Effector CD8-positive, alpha-beta T cell (primary cell): ENCODE results near the gene IGF2.
A peak's percentile ranks its signal among the peaks of the same experiment; 100 is the strongest.

Experiments
- DNase-seq: peaks from one replicate; lab custom pipeline; 2025; lab: John Stamatoyannopoulos, UW

IGF2 gene

DNA sequence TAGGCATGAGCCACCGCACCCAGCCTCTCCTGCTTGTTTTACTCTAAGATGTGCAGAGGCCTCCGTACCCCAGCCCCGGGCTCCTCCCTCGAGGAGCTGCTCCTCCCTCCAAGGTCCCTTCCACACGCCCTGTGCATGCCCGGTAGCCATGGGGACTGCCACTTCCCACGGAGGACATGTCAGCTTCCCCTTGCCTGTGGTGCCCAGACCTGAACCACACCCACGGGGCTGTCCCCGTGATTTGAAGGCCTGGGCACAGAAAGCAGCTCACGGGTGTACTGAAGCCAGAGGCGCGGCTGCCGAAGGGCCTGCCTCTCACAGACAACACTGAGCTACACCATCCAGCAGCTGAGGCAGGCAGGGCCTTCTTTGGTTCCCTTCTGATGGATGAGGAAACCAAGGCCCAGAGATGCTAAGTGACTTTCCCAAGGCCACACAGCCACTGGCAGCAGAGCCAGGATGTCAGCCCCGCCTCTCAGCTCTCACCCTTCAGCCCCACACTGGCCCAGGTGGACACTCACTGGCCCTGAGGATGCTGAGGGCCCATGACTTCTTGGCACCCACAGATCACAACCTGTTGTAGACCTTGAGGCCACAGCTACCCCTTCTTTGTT is 14.5 kb upstream of the IGF2 start:
- DNase-seq: no peak

GRCh38 chr11:2151500-2152257 is 12.5 kb upstream of the IGF2 start:
- peak; percentile 70 for DNase-seq

DNA sequence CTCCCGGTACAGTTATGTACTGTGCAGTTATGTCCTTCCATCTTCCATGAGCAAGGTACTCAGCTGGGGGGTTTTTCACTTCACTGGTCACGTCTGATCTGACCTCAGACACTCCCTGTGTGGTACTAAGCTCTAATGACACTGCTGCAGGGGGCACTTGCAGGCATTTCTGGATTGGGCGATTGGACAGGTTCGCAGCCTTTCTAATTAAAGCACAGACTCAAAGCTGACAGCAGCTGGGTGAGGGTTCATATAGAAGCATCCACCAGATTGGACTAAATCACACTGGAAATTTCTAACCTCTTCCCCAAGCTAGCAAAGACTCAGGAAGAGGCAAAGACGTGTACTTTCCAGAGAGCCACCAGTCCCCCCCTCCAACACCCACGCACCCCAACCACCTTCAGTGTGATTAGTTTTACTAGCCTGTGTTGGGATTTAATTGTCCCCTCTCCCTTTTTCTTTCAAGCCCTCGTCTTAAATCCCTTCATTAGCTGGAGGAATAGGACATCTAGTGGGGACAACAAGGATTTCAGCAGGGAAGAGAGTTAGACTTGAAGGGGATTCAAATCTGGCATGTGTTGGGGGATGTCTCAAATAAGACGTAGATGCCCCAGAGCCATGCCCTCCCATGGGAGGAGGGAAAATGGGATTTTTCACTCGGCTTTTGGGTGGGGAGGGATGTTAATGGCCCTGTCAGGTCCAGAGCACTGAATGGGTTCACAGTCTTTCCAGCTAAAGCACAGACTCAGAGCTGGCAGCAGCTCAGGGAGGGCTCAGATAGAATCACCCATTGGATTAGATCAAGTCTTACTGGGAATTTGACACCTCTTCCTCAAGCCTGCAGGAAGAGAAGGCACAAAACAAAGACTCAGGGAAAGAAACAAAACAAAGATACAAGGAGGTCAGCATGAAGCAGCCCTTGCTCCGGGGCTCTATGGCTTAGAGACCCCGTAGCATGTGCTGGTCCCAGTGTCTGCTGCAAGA is 11.0 kb upstream of the IGF2 start:
- no peak for DNase-seq

DNA sequence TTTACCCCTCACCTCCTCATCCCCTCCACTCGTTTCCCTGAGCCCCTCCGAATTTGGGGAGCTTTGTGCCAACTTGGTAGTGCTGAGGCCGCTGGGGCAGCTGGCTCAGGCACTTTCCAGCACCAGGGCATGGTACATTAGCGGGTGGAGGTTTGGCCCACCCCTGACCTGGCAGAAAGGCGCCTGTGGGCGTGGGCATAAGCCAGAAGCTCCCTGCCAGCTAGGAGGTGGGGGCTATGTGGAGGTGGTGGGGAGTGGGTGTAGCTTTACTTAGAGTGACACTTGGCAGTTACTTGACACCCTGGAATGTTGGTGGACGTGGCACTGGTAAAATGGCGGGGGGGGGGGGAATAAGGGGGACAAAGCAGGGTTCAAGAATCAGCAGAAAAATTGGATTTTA is 10.3 kb upstream of the IGF2 start:
- no peak for DNase-seq

GRCh38 chr11:2148595-2148994 is 9.4 kb upstream of the IGF2 start:
- DNase-seq: no peak

DNA sequence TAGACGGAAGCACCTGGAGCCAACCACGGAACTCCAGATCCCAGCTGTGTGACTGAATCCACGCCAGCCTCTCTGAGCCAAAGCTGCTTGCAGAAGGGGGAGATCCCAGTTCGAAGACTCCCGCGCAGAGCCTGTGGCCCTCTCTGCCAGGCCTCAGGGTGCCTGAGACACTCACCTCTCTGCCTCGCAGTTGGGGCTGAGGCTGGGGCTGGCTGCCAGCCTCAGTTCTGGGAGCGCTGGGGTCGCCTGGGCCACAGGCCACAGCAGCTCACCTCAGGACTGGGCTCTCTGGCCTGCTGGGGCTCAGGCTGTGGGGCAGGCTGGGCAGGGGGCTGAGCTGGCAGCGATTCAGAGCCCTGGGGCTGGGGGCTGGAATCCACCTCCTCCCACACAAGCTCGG is 8.2 kb upstream of the IGF2 start:
- no peak for DNase-seq

- no peak for DNase-seq
Observed at GRCh38 chr11:2146051-2146450, 6.9 kb upstream of the IGF2 start.

DNA sequence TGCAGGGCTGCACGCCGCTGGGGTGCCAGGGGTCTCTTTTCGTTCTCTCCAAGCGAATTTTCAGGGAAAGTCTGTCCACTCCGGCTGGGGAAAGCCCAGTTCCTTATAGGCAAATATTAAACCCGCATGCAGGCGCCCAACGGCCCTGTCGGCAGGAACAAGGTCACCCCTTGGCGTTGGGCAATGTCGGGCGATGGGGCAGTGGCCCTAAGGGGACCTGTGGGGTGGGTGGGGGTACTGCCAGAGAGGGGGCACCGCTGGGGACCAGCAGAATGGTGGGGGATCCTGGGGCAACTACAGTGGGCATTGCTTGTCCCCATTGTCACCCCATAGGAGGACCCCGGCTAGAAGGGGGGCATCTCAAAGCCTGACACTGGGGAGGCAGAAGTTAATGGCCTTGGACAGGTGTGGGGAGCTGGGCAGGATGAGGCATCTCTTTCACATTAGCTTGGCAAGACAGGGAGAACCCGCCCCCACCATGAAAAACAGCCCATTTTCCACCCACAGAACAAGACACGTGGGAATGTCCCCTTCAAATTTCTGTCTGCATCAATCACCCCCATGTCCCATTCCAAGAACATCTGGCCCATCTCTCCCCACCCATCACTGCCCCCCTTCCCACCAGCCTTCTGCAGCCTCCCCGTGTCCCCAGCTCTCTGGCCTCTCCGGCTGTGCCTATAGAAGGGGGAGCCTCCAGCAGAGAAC is 5.5 kb upstream of the IGF2 start:
- no peak for DNase-seq

GRCh38 chr11:2143799-2144543 is 4.8 kb upstream of the IGF2 start:
- no peak for DNase-seq

- no peak for DNase-seq
Observed at GRCh38 chr11:2143477-2143798, 4.2 kb upstream of the IGF2 start.

GRCh38 chr11:2142762-2143202 is 3.6 kb upstream of the IGF2 start:
- no peak for DNase-seq

GRCh38 chr11:2142300-2142759 is 3.1 kb upstream of the IGF2 start:
- no peak for DNase-seq

GRCh38 chr11:2140411-2141400 is 1.5 kb upstream of the IGF2 start:
- DNase-seq: no peak

- no peak for DNase-seq
Observed at GRCh38 chr11:2139621-2140337, 590 bp upstream of the IGF2 start.

DNA sequence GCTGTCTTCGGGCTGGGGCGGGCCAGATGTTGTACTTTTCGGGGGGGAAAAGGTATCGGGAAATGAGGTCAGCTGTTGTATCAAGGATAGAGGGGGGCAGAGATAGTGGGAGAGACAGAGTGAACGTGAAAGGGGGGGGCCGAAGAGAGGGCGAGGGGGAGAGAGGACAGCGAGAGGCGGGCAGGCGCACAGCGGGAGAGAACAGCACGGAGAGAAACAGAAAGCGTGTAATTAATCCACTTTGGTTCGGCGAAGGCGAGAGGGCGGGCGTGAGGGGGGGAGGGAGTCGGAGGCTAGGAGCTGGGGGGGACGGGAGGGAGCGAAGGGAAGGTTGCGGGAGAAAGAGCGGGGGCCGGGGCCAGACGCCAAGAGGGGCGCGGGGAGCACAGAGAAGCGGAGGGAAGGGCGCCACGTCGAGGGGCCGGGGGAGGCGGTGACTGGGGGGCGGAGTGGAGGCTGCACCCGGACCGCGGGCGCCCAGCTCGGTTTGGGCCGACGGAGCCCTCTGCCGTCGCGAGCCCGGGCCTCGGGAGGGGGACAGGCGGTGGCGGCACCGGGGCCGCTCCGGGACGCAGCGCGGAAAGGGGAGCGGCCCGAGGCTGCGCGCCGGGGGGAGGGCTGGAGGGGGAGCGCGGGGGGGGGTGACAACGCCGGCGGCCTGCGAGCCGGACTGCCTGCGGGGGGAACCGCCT is 612 bp downstream of the IGF2 start:
- DNase-seq: no peak

GRCh38 chr11:2138068-2138430 is 1.1 kb downstream of the IGF2 start:
- DNase-seq: no peak

- DNase-seq: no peak
Observed at GRCh38 chr11:2137202-2138067, 1.8 kb downstream of the IGF2 start.

GRCh38 chr11:2136952-2137201 is 2.3 kb downstream of the IGF2 start:
- no peak for DNase-seq
